HCT116 (cell line): Measurements from ENCODE around the gene FBXO8. TPM values are rescaled to one million over a fixed set of nuclear protein-coding genes. Genes with fewer than 3 reads are reported as not detected.

ENCODE experiments used
- ATAC-seq: fragments of 200-7000 bp; cut with Tn5 transposase; 2 replicates; pipeline ENCODE4 v1.9.1; 2020; ENCODE audit warnings: mild to moderate bottlenecking, moderate library complexity
- BruUV-seq: library from RNA; stranded (reverse); fragments of 400-500 nt; replicated peaks from 2 replicates; lab custom pipeline; 2021; lab: Mats Ljungman, UMichigan
- CTCF ChIA-PET: fragments of 300-600 bp; sonication (Branson Sonifier 250); formaldehyde crosslinking; loops from one replicate; lab custom pipeline; 2021; ENCODE audit warnings: antibody characterized with exemption; lab: Charles Lee
- POLR2A ChIA-PET: fragments of 300-600, 350-600 bp; sonication (Branson Sonifier 250); formaldehyde crosslinking; loops from one replicate; lab custom pipeline; 2021; ENCODE audit warnings: antibody characterized with exemption; lab: Charles Lee
- RAD21 ChIA-PET, 2 experiments: fragments of 300-600 bp; sonication (Branson Sonifier 250); formaldehyde crosslinking; loops; one replicate each; lab custom pipeline; 2023; ENCODE audit warnings: low total read pairs in 2 of 2; ENCODE audit not compliant: uncharacterized antibody in 2 of 2, unreplicated experiment in 2 of 2, low non-redundant PET in 1 of 2; lab: Charles Lee
- DNase-seq: peaks from one replicate; pipeline ENCODE4 v3.0.0-alpha.2; 2010; ENCODE audit warnings: low read depth, low spot score
- H2AFZ ChIP-seq: fragments of 200-600 bp; shearing (Covaris generic), sonication (generic); 2 replicates; pipeline ENCODE4 v1.6.1; 2017; ENCODE audit warnings: low read depth, mixed run types, mixed read lengths, antibody characterized with exemption, low read length; ENCODE audit not compliant: poor library complexity, severe bottlenecking
- H3K27ac ChIP-seq: 2 replicates; pipeline ENCODE4 v1.5.1; 2012; ENCODE audit warnings: low read depth, low read length
- H3K27me3 ChIP-seq: fragments of 200-600 bp; sonication (generic); 2 replicates; pipeline ENCODE4 v1.6.1; 2016; ENCODE audit warnings: mixed run types, low read length, mixed read lengths; ENCODE audit not compliant: insufficient read depth
- H3K36me3 ChIP-seq, 2 experiments: fragments of 200-500 bp in 1 of 2; fragments of 200-600 bp in 1 of 2; sonication (Bioruptor generic) in 1 of 2; sonication (generic) in 1 of 2; 2 replicates each; pipeline versions ENCODE4 v1.5.1 to v1.6.1; 2014 to 2016; ENCODE audit warnings: low read length in 2 of 2, inconsistent platforms in 1 of 2, mixed read lengths in 1 of 2, mixed run types in 1 of 2; ENCODE audit not compliant: insufficient read depth in 2 of 2, control insufficient read depth in 1 of 2
- H3K4me1 ChIP-seq, 2 experiments: fragments of 200-600 bp in 1 of 2; sonication (generic) in 1 of 2; 2 replicates each; pipeline versions ENCODE4 v1.5.1 to v1.6.1; 2012 to 2017; ENCODE audit warnings: low read length in 2 of 2, inconsistent platforms in 1 of 2, mild to moderate bottlenecking in 1 of 2, mixed read lengths in 1 of 2, mixed run types in 1 of 2, moderate library complexity in 1 of 2; ENCODE audit not compliant: insufficient read depth in 2 of 2, control insufficient read depth in 1 of 2
- H3K4me2 ChIP-seq: fragments of 200-600 bp; sonication (generic); 2 replicates; pipeline ENCODE4 v1.6.1; 2017; ENCODE audit warnings: mixed run types, low read length, mixed read lengths
- H3K4me3 ChIP-seq, 2 experiments: fragments of 200-600 bp in 1 of 2; sonication (generic) in 1 of 2; replicated peaks in 1 of 2; 2 replicates each; pipeline ENCODE4 v1.5.1; 2011 to 2016; ENCODE audit warnings: low read length in 2 of 2, control low read depth in 1 of 2, low read depth in 1 of 2, mild to moderate bottlenecking in 1 of 2, mixed read lengths in 1 of 2, mixed run types in 1 of 2
- H3K79me2 ChIP-seq: fragments of 200-600 bp; sonication (generic); 2 replicates; pipeline ENCODE4 v1.6.1; 2017; ENCODE audit warnings: mild to moderate bottlenecking, mixed run types, low read length, moderate library complexity, mixed read lengths; ENCODE audit not compliant: insufficient read depth
- H3K9ac ChIP-seq: fragments of 200-600 bp; sonication (generic); 2 replicates; pipeline ENCODE4 v1.6.1; 2016; ENCODE audit warnings: low read length, mixed read lengths
- H3K9me2 ChIP-seq: fragments of 200-600 bp; sonication (generic), shearing (Covaris generic); 2 replicates; pipeline ENCODE4 v1.6.1; 2017; ENCODE audit warnings: mixed run types, mild to moderate bottlenecking, moderate library complexity; ENCODE audit not compliant: insufficient read depth
- H3K9me3 ChIP-seq, 2 experiments: fragments of 200-500 bp in 1 of 2; fragments of 200-600 bp in 1 of 2; sonication (Bioruptor generic) in 1 of 2; sonication (generic) in 1 of 2; 2 replicates each; pipeline ENCODE4 v1.6.1; 2014 to 2017; ENCODE audit warnings: low read length in 2 of 2, mixed read lengths in 2 of 2, inconsistent platforms in 1 of 2, low read depth in 1 of 2, mild to moderate bottlenecking in 1 of 2, mixed run types in 1 of 2, moderate library complexity in 1 of 2; ENCODE audit not compliant: control insufficient read depth in 1 of 2, insufficient read depth in 1 of 2
- H4K20me1 ChIP-seq: fragments of 200-600 bp; sonication (generic), shearing (Covaris generic); 2 replicates; pipeline ENCODE4 v1.6.1; 2017; ENCODE audit warnings: mixed run types, mild to moderate bottlenecking, moderate library complexity; ENCODE audit not compliant: insufficient read depth
- CBX3 ChIP-seq: IDR thresholded peaks from 2 replicates; pipeline ENCODE4 v1.6.1; 2012; ENCODE audit warnings: low read depth
- CTCF ChIP-seq, 3 experiments: fragments of 200-600 bp in 1 of 3; sonication (generic) in 1 of 3; IDR thresholded peaks in 2 of 3; conservative IDR thresholded peaks in 1 of 3; 2 replicates each; pipeline ENCODE4 v1.5.1; 2012 to 2017; ENCODE audit warnings: low read depth in 2 of 3, low read length in 2 of 3, antibody characterized with exemption in 1 of 3, borderline replicate concordance in 1 of 3, control low read depth in 1 of 3, mild to moderate bottlenecking in 1 of 3, mixed read lengths in 1 of 3, mixed run types in 1 of 3, moderate library complexity in 1 of 3; ENCODE audit not compliant: insufficient read depth in 1 of 3
- EZH2phosphoT487 ChIP-seq: fragments of 200-600 bp; IDR thresholded peaks from 2 replicates; pipeline ENCODE4 v1.6.1; 2018; ENCODE audit warnings: antibody characterized with exemption, borderline replicate concordance
- FOSL1 ChIP-seq: IDR thresholded peaks from 2 replicates; pipeline ENCODE4 v1.6.1; 2012; ENCODE audit warnings: low read depth
- POLR2A ChIP-seq: IDR thresholded peaks from 2 replicates; pipeline ENCODE4 v1.7.0; 2011; ENCODE audit warnings: borderline replicate concordance; ENCODE audit not compliant: insufficient read depth, insufficient read length; ENCODE audit errors: extremely low read depth
- POLR2AphosphoS5 ChIP-seq: IDR thresholded peaks from 2 replicates; pipeline ENCODE4 v1.6.1; 2011; ENCODE audit warnings: mild to moderate bottlenecking, low read depth, low read length, moderate library complexity
- RAD21 ChIP-seq: IDR thresholded peaks from 2 replicates; pipeline ENCODE4 v1.6.1; 2012; ENCODE audit warnings: low read depth, mild to moderate bottlenecking
- REST ChIP-seq: IDR thresholded peaks from 2 replicates; pipeline ENCODE4 v1.6.1; 2012; ENCODE audit warnings: low read depth
- SIN3A ChIP-seq: IDR thresholded peaks from 2 replicates; pipeline ENCODE4 v1.6.1; 2012; ENCODE audit warnings: low read depth
- ZBTB33 ChIP-seq: IDR thresholded peaks from 2 replicates; pipeline ENCODE4 v1.6.1; 2011; ENCODE audit warnings: mild to moderate bottlenecking, low read length, moderate library complexity; ENCODE audit not compliant: insufficient replicate concordance; ENCODE audit errors: extremely low read depth
- ZFX ChIP-seq: fragments of 450-650 bp; IDR thresholded peaks from 2 replicates; pipeline ENCODE4 v1.6.1; 2017
- ZNF274 ChIP-seq: fragments of 200-500 bp; sonication (Bioruptor generic); IDR thresholded peaks from 2 replicates; pipeline ENCODE4 v1.6.1; 2014; ENCODE audit warnings: mild to moderate bottlenecking, low read depth, low read length, inconsistent platforms
- intact Hi-C: fragments of 100-400 bp; cut with micrococcal nuclease; formaldehyde crosslinking; loops from 2 replicates; pipeline ENCODE4 v1.10.0; 2022
- total RNA-seq: library from RNA; stranded (reverse); gene quantifications from one replicate; pipeline ENCODE4 v1.2.1, GENCODE V29; 2021; ENCODE audit not compliant: unreplicated experiment
- TF ChIP-seq, protein P1 (sequence below): IDR thresholded peaks from 2 replicates; pipeline ENCODE4 v1.6.1; 2012
- TF ChIP-seq, protein P2 (sequence below): IDR thresholded peaks from 2 replicates; pipeline ENCODE4 v1.6.1; 2012

FBXO8 gene
- total RNA-seq, 1 experiment from 2014 or later = 13.0 TPM

DNA sequence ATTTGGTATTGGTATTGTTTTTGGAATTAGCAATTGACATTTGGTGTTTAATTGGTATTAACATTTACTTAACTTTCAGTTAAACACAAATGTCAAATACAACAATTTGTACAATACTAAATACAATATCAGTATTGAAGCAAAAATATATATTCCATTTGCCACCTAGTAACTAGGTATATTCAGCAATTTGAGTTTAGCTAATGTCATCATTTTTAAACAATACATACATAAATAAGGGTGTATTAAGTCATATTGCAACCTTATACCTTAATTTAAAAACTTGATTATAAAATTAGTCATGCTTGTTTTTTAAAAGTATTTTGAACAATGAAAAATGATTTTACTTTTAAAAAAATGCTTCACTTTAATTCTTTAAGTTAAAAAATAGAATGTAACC lies 53.3 kb downstream of the FBXO8 start (continued):
- TF ChIP-seq ZBTB33 (no peak), FOSL1 (no peak), POLR2A (no peak), REST (no peak), CBX3 (no peak)
- TF ChIP-seq, protein P1, sequence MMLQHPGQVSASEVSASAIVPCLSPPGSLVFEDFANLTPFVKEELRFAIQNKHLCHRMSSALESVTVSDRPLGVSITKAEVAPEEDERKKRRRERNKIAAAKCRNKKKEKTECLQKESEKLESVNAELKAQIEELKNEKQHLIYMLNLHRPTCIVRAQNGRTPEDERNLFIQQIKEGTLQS = no peak

GRCh38 chr4:174228988-174229387 lies 54.5 kb downstream of the FBXO8 start:
- intact Hi-C loops = no loop called here
- H3K27ac ChIP-seq = no peak overlapping the region
- no peak overlapping the region for H2AFZ ChIP-seq
- no peaks in the 10 kb centered on the region for H3K9me3 ChIP-seq
- H3K9ac ChIP-seq = no peak overlapping the region
- no peaks in the 10 kb centered on the region for H3K27me3 ChIP-seq
- no peaks in the 10 kb centered on the region for H3K79me2 ChIP-seq
- no peaks in the 10 kb centered on the region for H3K36me3 ChIP-seq
- ChIA-PET POLR2A (no interaction called here), CTCF (no interaction called here), RAD21 (no interaction called here)
- no peak overlapping the region for H3K4me3 ChIP-seq
- BruUV-seq = no TSS peak
- H4K20me1 ChIP-seq = no peaks in the 10 kb centered on the region
- no peaks in the 10 kb centered on the region for H3K9me2 ChIP-seq
- ATAC-seq (no peak), DNase-seq (no peak)
- H3K4me2 ChIP-seq = no peak overlapping the region
- H3K4me1 ChIP-seq = no peaks in the 10 kb centered on the region
- TF ChIP-seq POLR2AphosphoS5 (no peak), ZBTB33 (no peak), CTCF (IDR thresholded peaks at IDR 0.05 in 2 of 3, conservative IDR thresholded peaks at IDR 0.05 in 1 of 3; ENCODE audit: borderline replicate concordance in 1 of 3, insufficient read depth in 1 of 3, low read depth in 2 of 3, low read length in 2 of 3) (no peak), RAD21 (no peak), EZH2phosphoT487 (no peak), ZNF274 (no peak), ZFX (no peak), POLR2A (no peak), SIN3A (no peak)
- TF ChIP-seq, protein P2, sequence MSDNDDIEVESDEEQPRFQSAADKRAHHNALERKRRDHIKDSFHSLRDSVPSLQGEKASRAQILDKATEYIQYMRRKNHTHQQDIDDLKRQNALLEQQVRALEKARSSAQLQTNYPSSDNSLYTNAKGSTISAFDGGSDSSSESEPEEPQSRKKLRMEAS = no peak
- TF ChIP-seq, protein P1 = no peak
